Stimulated activated CD4-positive, alpha-beta T cell treated with anti-CD3 and anti-CD28 coated beads, TNF-alpha, amount 100 ng/mL, for 48 hours (primary cell): Measurements from ENCODE around the gene TMEM89.

ENCODE experiments used
- DNase-seq, 3 donors: peaks; one replicate each; pipeline ENCODE4 v3.0.0-alpha.2; 2020; ENCODE audit warnings: low read depth in 3 of 3

Gene TMEM89, protein sequence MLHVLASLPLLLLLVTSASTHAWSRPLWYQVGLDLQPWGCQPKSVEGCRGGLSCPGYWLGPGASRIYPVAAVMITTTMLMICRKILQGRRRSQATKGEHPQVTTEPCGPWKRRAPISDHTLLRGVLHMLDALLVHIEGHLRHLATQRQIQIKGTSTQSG

DNA sequence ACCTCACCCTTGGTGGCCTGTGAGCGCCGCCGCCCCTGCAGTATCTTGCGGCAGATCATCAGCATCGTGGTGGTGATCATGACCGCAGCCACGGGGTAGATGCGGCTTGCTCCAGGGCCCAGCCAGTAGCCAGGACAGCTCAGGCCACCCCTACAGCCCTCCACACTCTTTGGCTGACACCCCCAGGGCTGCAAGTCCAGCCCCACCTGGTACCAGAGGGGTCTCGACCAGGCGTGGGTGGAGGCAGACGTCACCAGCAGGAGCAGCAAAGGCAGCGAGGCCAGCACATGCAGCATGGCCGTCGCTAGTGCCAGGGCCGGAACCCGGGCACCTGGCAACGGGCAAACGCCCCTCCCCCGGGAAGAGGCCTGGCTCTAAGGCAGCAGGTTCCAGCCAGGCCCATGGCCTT, at the start of gene TMEM89:
TSS of gene TMEM89 (minus strand) at position 309 of the 409 bp plus-strand sequence. CDS start at position 296, 13 bp downstream.
- no peak for DNase-seq

DNA sequence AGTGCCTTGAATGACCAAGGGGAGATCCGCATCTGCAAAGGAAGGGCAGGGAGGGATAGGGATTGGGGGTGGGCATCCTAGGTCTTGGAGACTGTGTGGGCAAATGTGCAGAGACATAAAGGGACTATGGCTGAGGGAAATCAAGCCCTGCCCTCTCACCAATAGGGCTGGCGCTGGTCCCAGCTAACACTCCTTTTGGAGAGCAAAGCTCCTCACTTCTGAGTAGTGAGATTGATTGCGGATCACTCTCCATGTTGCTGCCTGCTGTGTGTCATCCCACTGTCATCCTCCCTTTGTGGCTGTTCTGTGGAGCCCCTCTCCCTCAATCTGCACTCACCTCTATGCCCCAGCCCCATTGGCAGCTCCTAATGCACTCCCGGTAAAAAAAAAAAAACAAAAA, 43.4 kb upstream of the TMEM89 start:
- DNase-seq = no peak

GRCh38 chr3:48664313-48664644, 42.7 kb upstream of the TMEM89 start:
- no peak for DNase-seq

GRCh38 chr3:48663489-48664312, 42.1 kb upstream of the TMEM89 start:
- peak; percentile 90 to 92 (median 91) for DNase-seq

- peak; percentile 48 to 59 (median 51) for DNase-seq
These were observed 41.4 kb upstream of the TMEM89 start, which contains the start of gene CELSR3 for GRCh38 chr3:48662753-48663488. Gene CELSR3 (minus strand): TSS chr3:48662886. CDS start chr3:48662634, 252 bp downstream.

DNA sequence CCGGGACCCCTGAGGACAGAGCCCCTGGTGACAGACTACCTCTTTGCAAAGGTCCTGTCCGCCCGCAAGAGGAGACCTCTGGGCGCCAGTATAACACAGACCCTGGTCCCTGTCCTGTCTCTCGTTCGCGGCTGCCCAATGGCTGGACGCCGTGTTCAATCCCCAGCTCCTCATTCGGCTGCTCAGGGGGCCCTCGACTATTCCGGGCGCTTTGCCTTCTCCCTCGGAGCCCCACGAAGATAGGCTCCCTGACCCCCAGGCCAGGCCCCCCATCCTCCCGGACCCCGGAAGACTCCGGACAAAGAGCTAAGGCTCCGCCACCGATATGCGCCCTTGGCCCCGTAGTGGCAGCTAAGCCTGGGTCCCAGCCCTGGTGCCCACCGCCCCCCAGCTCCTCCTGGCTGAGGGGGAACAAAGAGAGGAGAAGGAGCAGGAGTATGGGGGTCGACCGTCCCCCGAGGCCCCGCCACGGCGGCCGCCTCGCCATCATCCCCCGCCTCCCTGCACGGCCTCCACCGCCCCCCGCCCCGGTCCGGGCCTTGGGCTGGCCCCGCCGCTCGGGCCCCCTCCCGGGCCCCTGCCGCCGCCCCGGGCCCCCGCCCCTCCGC, 40.7 kb upstream of the TMEM89 start:
- no peak for DNase-seq

DNA sequence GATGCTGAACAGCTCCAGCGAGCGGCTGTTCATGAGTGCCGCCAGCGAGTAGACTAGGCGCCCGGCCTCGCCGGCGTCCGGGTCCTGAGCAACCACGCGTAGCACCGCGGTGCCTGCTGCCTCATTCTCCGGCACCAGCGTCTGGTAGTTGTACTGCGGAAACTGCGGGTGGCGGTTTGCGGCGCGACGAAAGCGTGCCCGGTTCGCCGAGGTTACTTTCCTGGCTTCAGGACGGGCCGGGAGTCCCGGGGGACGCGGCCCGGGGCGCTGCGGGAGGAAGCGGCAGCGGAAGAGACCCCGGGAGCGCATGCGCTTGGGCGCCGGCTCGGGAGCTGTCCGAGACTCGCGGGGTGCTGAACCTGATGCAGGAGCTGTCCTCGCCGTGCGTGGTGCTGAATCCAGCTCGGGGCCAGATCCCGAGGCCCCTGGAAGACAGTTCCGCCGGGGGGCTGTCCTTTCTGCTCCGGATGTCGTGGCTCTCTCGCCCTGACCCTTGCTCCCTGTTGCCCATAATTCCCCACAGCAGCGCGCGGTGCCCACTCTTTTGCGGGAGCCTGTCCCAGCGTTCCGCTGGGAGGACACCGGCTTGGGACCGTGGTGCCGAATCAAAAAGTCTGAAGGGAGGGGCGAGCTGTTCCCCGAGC, 40.1 kb upstream of the TMEM89 start:
- peak; percentile 40 to 57 (median 53) for DNase-seq

GRCh38 chr3:48660800-48661400, 39.3 kb upstream of the TMEM89 start:
- DNase-seq = no peak

- DNase-seq = peak in 1 of 3 donors; percentile 12
These were observed 35.3 kb upstream of the TMEM89 start for GRCh38 chr3:48656841-48657281.

- DNase-seq = peak; percentile 76 to 84 (median 83)
These were observed 34.7 kb upstream of the TMEM89 start for GRCh38 chr3:48656061-48656840.

DNA sequence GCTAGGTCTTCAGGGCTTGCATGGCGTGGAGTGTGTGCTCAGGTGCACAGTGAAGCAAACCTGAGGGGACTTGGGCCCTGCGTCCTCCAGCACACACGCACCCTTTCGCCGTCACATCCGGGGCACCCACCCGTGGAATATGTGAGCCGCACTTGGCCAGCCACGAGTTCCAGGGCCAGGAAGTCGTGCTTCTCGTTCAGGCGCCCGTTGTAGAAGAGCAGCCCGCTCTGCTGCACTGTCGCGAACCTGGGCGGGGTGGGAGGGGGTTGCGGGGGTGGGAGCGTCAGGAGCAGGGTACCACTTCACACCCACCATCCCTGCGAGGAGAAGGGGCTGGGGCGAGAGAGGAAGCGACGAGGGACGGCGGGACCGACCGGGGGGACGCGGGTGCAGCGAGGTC, 34.0 kb upstream of the TMEM89 start:
- DNase-seq = peak in 2 of 3 donors; percentile 45

GRCh38 chr3:48655063-48655462, 33.5 kb upstream of the TMEM89 start:
- DNase-seq = no peak

GRCh38 chr3:48652923-48653715, 31.6 kb upstream of the TMEM89 start:
- DNase-seq = no peak

DNA sequence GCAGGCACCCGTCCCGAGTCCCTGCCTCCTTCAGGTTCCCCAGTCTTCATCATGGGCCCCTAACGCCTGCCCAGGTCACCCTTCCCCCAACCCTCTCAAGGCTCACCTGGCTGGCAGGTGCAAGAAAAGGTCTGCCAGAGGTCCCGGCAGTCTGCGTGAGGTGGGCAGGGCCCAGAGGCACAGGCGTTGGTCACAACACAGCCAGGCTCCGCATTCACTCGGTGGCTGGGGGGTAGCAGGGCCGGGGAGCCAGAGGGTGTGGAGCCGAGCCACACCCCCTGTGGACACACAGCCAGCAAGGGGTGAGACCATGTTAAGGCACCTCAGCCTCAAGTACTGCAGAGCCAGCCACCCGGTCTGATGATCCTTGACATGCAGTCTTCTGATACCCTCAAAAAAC, 30.2 kb upstream of the TMEM89 start:
- DNase-seq = no peak

DNA sequence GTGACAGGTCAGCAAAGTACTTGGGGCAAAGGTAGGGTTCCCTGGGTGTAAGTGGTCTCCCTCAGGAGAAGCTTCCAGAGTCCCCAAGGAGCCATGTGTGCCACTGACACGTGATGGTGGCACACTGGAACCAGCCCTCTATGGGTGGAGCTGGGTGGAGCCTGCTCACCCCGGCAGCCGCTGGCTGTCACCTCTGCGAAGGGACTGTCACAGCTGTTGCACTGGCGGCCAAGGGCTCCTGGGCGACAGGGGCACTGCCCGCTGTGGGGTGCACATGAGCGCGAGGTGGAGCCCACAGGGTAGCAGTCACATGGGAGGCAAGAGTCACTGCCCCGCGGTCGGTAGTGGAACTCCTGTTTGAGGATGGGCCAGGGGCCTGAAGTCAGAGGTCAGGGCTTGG, 29.2 kb upstream of the TMEM89 start:
- DNase-seq = no peak

GRCh38 chr3:48648188-48648850, 26.8 kb upstream of the TMEM89 start:
- no peak for DNase-seq

DNA sequence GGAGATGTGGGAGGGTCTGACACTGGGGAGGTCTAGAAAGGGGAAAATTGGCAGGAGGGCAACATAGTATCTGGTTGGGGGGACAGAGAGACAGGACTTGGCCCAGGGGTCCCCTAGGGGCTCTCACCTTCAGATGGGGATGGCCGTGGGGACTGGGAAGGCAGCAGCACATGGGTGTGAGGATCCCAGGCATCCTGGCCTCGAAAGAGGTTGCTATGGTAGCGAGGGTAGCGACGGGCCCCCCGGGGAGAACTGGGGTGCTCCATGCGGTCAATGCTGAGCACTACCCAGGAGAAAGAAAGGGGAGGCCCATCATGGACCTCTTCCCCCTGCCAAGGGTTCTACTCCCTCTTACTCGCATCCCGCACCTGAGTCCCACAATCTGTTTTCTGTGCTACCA, 26.1 kb upstream of the TMEM89 start:
- DNase-seq = no peak

DNA sequence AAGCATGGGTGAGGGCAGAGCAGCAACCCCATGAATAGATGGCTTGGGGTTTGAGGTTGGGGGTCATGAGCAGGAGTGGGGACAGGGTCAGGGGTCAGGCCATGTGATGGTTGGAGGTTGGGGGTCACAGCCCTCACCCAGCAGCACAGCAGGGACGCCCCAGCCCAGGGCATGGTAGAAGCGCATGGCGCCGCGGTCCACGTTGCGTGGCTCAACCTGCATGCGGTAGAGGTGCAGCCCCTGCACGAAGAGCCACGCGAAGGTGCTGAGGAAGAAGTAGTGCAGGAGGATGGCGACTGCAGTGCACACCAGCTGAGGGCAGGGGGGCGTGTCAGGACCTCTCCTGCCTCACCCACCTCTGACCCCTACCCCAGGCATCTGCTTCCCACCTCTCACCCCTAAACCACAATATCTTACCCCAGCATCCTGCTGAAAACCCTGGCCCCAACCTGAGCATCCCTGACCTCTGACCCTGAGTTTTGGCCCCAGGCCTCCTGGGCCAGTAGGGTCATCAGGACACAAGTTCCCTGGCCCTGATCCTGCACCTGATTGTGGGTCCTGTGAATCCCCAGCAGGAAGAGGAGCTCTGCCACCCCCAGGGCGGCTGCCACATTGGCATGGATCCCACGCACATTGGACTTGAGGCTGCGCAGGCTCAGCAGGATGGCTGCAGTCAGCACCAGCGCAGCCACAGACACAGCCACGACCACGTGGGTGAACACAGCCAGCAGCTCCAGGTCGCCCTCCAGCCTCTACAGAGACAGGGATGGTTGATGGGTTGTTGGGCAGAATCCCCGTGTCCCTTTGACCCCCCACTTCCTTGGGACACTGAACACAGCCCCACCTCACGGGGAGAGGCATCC, 23.6 kb upstream of the TMEM89 start:
- no peak for DNase-seq
